Measurements from ENCODE around the gene TAF11. TPM values are rescaled to one million over a fixed set of nuclear protein-coding genes. Genes with fewer than 3 reads are reported as not detected.

The TAF11 gene
- total and polyA plus RNA-seq, 12 donors = 16.4 to 52.1 (median 26.6) TPM

GRCh38 chr6:34926655-34927054 is 38.8 kb upstream of the TAF11 start:
- no peak overlapping the region for H3K4me3 ChIP-seq
- no peaks in the 10 kb centered on the region for H3K36me3 ChIP-seq (replicated peaks in 1 of 2)
- TF ChIP-seq POLR2A (IDR thresholded peaks at IDR 0.05) = no peak
- H3K4me1 ChIP-seq (replicated peaks in 1 of 2) = peaks cover under 1 to 19% of the 10 kb centered on the region in 2 donors
- H3K27me3 ChIP-seq = no peaks in the 10 kb centered on the region
- DNase-seq = no peak
- intact Hi-C loops (cut with DNase I) = no loop called here
- no peaks in the 10 kb centered on the region for H3K9me3 ChIP-seq (replicated peaks in 1 of 3)
- H3K27ac ChIP-seq = no peak overlapping the region

- no peaks in the 10 kb centered on the region for H3K27me3 ChIP-seq
- H3K9me3 ChIP-seq (replicated peaks in 1 of 3) = no peaks in the 10 kb centered on the region
- WGBS, 4 donors = 92 to 97% (median 94%) methylated on average over 9 of the region's 9 CpGs
- H3K36me3 ChIP-seq (replicated peaks in 1 of 2) = no peaks in the 10 kb centered on the region
- TF ChIP-seq CTCF (IDR thresholded peaks at IDR 0.05) (no peak), POLR2A (IDR thresholded peaks at IDR 0.05) (no peak)
- no peak overlapping the region for H3K27ac ChIP-seq
- intact Hi-C loops (cut with DNase I) = no loop called here
- no peak for DNase-seq
- no peak overlapping the region for H3K4me3 ChIP-seq
- H3K4me1 ChIP-seq (replicated peaks in 1 of 2) = peaks cover 0 to 10% of the 10 kb centered on the region in 2 donors
These were observed 37.2 kb upstream of the TAF11 start for GRCh38 chr6:34924831-34925625.

- WGBS, 4 donors = 36 to 46% (median 44%) methylated on average over 3 of the region's 3 CpGs
These were observed 34.4 kb upstream of the TAF11 start for GRCh38 chr6:34922177-34922663.

GRCh38 chr6:34920097-34920496 is 32.3 kb upstream of the TAF11 start:
- WGBS, 4 donors = 84 to 100% (median 95%) methylated on average over 4 of the region's 4 CpGs
- H3K4me1 ChIP-seq (replicated peaks in 1 of 2) = peaks cover 0 to 34% of the 10 kb centered on the region in 2 donors
- no peak overlapping the region for H3K4me3 ChIP-seq
- DNase-seq = no peak
- intact Hi-C loops (cut with DNase I) = no loop called here
- no peak overlapping the region for H3K27ac ChIP-seq
- TF ChIP-seq CTCF (IDR thresholded peaks at IDR 0.05) = no peak
- no peak for TF ChIP-seq POLR2A (IDR thresholded peaks at IDR 0.05)
- no peaks in the 10 kb centered on the region for H3K9me3 ChIP-seq (replicated peaks in 1 of 3)
- no peaks in the 10 kb centered on the region for H3K27me3 ChIP-seq
- H3K36me3 ChIP-seq (replicated peaks in 1 of 2) = no peaks in the 10 kb centered on the region

More at GRCh38 chr6:34922177-34922663, 34.4 kb upstream of the TAF11 start:
- Histone ChIP-seq H3K36me3 (replicated peaks in 1 of 2) (no peaks in the 10 kb centered on the region), H3K4me3 (no peak overlapping the region), H3K27ac (no peak overlapping the region), H3K4me1 (replicated peaks in 1 of 2) (peaks cover 0 to 14% of the 10 kb centered on the region in 2 donors), H3K27me3 (no peaks in the 10 kb centered on the region), H3K9me3 (replicated peaks in 1 of 3) (no peaks in the 10 kb centered on the region)
- peak in 1 of 7 donors; percentile 27 for DNase-seq
- no peak for TF ChIP-seq CTCF (IDR thresholded peaks at IDR 0.05)
- TF ChIP-seq POLR2A (IDR thresholded peaks at IDR 0.05) = no peak
- intact Hi-C loops (cut with DNase I) = no loop called here

Data from adrenal gland (tissue), 12 donors.